Fibroblast of skin of left quadriceps (primary cell): ENCODE data around the gene MCM5.
A peak's percentile ranks its signal among the peaks of the same experiment; 100 is the strongest.
"Not testable (repeated sequence)": the region's sequence is repeated elsewhere in the genome, so short reads cannot be mapped to it uniquely, and the experiment has no call there.

Source experiments
- DNase-seq, 2 experiments: peaks; one replicate each; pipeline ENCODE4 v3.0.0-alpha.2; 2013; ENCODE audit warnings: low read depth in 2 of 2

The MCM5 gene

DNA sequence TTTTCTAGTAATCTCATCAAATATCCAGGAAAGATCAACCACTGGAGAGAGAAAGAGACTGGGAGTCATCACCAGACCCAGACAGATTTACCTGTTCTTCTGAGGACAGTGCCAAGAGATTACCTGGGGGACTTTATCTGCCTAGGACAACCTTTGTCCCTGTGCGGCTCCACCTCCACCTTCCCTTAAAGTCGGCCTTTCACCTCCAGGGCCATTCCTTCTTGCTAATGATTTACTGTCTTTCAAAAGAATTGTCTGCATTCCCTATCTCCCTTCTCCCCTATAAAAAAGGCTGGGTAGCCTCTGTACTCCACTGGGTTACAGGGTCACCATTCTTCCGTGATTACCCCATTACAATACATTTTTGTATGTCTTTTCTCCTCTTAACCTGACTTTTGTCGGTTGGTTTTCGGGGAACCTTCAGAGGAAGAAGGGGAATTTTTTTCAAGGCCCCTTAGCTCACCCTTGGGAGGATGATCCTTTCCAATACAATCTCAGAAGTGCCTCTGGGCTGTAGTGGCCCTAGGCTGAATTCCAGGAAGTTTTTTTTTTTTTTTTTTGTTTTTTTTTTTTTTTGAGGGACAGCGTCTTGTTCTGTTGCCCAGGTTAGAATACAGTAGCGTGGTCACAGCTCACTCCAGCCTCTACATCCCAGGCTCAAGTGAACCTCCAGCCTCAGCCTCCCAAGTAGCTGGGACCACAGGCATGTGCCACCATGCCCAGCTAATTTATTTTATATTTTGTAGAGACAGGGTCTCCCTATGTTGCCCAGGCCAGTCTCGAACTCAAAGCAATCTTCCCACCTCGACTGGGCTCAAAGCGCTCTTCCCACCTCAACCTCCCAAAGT is 20.6 kb upstream of the MCM5 start:
- DNase-seq, result no peak

DNA sequence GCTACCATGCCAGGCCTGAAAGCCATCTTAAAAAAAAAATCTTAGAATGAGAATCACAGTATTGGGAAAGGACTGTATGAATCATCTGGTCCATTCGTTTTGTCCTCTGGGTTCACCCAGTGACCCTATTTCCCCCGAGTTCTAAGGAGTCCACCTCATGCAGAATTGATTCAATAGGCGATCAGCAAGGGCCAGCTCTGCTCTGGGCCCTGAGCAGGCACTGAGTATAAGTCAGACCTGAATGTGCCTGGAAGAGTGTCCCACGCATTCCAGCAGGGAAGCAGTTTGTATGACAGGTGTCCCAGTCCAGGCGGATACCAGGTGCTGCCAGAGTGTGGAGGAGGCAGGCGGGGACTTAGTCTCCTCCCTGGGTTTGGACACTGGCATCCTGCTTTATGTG is 19.9 kb upstream of the MCM5 start:
- no peak for DNase-seq

DNA sequence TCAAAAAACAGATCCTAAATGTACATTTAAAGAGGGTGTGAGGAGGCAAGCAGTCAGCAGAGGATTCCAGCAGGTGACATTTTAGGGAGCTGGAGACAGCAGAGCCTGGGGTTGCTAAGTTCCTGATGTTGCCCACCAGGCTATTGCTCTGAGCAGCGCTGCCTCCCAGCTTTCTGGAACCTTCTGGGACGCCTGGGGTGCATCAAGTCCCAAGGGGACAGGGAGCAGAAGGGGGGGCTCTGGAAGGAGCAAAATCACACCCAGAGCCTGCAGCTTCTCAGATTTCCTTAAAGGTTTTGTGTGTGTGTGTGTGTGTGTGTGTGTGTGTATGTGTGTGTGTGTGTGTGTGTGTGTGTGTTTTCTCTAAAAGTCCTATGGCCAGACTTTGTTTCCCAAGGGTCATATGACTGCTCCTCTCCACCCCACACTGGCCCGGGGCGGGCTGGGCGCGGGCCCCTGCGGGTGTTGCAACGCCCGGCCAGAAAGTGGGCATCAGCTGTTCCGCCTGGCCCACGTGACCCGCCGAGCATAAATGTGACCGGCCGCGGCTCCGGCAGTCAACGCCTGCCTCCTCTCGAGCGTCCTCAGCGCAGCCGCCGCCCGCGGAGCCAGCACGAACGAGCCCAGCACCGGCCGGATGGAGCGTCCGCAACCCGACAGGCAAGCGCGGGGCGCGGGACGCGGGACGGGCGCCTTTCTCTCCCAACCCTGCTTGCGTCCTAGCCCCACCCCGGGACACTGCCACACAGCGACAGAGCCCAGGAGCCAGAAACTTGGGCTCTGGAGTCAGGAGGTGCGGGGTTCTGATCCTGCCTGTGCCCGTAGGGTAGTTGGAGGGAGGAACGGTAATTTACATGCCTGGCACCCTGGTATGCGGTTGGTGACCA is 19.2 kb upstream of the MCM5 start, which contains the start of gene HMOX1:
HMOX1 (plus strand) TSS at position 560 of the 887 bp plus-strand sequence; CDS start at position 638, 78 bp downstream.
- peak; percentile 70 for DNase-seq

DNA sequence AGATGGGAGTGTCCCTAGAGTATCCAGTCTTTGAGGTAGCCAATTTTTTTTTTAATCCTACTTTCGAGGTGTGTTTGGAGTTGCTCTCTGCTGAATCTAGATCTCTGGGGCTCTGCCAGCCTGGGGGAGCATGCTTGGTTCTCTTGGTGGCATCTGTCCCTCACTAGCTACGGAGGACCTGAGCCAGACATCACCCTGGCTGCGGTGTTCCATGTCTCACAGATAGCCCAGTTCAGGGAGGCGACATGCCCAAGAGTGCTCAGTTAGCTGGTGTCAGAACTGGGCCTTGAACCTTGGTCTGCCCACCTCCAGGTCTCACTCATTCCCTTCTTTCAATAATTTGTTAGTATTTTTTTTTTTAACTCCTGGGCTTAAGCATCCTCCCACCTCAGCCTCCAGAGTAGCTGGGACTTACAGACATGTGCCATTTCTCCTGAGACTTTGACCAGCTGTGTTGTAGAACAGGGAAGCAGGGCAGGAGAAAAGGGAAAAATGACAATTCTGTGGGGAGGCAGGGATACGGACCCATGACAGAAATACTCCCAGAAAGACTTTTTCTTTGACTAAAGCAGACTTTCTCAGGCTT is 18.4 kb upstream of the MCM5 start:
- no peak for DNase-seq

DNA sequence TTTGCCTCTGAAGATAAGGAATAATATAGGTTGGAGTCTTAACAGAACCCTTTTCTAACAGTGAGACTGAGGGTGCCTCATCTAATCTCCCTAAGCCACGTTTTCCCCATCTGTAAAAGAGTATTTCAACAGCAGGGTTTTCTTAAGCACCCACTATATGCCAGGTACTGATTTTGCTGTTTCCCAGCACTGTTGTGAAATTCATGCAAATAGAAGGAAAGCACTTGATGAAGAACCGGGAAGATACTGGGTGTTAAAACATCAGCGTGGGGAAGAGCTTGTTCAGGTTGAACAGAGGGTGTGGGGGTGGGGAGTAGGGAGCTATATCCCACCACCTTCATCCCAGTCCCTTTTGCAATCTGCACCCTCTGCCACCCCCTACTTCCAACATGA is 16.3 kb upstream of the MCM5 start:
- DNase-seq, result no peak

DNA sequence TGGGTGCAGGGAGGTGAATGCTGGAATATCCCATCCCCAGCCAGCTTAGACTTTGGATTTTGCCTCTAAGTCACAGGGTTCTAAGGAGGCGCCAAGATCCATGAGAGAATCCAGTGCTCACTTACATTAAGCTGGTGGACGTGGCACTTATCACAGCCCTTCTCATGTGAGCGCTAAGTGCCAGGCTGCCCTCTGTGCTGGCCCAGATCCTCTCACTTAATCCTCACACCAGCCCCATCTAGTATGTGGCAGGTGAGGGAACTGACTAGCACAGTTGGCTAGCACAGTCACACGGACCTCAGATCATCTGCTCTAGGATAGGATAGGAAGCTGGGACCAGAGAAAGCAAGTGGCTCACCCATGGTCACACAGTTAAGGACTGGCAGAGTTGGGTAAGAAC is 15.4 kb upstream of the MCM5 start:
- DNase-seq, result no peak

DNA sequence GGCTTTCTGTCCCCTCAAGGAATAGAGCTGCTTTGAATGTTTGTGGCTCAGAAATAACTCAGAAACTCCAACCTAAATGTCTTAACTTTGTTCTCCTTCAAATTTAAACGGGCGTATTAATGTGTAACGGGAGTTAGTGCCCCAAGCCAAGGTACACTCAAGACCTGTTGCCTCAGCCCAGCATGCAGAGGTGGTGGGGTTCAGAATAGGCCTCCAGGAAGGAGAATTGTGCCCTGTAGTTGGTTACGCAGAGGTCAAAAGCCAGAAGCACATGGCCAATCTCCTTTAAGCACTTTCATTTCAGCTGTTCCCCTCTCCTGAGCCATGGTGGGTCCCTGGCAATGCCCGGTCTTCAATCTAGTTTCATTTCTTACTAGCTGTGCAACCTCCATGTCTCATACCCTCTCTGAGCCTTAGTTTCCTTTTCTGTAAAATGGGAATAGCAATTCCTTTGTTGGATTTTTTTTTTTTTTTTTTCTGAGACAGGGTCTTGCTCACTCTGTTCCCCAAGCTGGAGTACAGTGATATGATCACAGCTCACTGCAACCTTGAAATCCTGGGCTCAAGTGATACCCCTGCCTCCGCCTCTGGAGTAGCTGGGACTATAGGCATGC is 14.9 kb upstream of the MCM5 start:
- no peak for DNase-seq

DNA sequence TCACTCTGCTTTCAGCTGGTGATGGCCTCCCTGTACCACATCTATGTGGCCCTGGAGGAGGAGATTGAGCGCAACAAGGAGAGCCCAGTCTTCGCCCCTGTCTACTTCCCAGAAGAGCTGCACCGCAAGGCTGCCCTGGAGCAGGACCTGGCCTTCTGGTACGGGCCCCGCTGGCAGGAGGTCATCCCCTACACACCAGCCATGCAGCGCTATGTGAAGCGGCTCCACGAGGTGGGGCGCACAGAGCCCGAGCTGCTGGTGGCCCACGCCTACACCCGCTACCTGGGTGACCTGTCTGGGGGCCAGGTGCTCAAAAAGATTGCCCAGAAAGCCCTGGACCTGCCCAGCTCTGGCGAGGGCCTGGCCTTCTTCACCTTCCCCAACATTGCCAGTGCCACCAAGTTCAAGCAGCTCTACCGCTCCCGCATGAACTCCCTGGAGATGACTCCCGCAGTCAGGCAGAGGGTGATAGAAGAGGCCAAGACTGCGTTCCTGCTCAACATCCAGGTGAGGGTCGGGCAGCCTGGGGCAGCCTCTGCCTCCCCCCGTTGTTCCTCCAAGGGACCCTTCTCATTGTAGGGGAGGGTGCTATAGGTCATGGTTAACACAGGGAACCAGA is 13.2 kb upstream of the MCM5 start:
- DNase-seq, result no peak

DNA sequence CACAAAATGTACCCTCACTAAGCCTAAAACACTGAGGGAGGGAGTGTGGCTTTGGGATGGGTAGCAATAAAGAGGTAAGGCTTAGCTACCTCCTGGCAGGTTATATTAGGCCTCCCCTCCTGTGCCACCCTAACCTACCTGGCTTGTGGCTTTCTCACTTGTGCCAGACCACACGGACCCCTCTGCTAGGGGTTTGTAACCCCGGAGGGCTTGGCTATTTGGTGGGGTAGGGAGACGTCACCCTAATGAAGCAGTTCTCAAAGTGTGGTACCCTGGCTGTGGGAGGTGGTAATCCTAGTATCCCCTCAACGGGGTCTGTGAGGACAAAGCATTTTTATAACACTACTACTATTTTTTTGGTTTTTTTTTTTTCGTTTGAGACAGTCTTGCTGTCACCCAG is 9.0 kb upstream of the MCM5 start:
- DNase-seq, result no peak

DNA sequence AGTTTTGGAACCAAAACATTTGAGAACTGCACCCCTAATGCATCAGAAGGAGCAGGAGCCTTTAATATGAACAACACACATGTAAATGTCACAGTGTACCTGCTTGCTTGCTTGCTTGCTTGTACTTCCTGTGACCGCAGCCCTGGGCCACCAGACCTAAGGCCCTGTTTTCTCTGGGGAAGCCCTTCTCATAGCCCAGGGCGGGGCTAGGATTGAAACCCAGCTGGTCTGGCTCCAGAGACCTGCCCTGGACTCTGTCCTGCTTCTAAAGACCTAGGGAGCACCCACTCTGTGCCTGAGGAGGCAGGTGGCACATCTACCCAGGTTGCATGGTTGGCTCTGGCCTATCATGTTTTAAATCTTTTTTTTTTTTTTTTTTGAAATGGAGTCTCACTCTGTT is 7.6 kb upstream of the MCM5 start:
- DNase-seq, result no peak

DNA sequence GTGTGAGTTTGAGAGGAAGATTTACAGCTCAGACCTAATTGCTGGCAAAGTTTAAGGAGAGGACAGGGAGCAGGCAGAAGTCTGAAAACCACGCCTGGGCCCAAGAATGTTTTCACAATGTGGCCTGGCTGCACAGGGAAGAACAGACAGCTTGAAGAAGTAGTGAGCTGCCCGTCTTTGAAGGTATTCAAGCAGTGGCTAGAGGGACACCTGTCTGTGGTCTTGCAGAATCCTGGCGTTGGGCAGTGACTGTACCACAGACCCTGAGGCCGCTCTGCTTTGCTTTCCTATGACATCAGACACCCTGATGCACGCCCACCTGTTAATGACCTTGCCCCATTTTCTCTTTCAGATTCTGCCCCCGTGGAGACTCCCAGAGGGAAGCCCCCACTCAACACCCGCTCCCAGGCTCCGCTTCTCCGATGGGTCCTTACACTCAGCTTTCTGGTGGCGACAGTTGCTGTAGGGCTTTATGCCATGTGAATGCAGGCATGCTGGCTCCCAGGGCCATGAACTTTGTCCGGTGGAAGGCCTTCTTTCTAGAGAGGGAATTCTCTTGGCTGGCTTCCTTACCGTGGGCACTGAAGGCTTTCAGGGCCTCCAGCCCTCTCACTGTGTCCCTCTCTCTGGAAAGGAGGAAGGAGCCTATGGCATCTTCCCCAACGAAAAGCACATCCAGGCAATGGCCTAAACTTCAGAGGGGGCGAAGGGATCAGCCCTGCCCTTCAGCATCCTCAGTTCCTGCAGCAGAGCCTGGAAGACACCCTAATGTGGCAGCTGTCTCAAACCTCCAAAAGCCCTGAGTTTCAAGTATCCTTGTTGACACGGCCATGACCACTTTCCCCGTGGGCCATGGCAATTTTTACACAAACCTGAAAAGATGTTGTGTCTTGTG is 6.6 kb upstream of the MCM5 start:
- DNase-seq, result no peak

DNA sequence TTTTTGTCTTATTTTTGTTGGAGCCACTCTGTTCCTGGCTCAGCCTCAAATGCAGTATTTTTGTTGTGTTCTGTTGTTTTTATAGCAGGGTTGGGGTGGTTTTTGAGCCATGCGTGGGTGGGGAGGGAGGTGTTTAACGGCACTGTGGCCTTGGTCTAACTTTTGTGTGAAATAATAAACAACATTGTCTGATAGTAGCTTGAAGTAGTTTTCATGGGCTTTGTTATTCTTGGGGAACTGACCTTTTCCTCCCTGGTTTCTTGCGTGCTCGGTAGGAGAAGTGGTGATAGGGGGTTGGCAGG is 6.0 kb upstream of the MCM5 start:
- no peak for DNase-seq

DNA sequence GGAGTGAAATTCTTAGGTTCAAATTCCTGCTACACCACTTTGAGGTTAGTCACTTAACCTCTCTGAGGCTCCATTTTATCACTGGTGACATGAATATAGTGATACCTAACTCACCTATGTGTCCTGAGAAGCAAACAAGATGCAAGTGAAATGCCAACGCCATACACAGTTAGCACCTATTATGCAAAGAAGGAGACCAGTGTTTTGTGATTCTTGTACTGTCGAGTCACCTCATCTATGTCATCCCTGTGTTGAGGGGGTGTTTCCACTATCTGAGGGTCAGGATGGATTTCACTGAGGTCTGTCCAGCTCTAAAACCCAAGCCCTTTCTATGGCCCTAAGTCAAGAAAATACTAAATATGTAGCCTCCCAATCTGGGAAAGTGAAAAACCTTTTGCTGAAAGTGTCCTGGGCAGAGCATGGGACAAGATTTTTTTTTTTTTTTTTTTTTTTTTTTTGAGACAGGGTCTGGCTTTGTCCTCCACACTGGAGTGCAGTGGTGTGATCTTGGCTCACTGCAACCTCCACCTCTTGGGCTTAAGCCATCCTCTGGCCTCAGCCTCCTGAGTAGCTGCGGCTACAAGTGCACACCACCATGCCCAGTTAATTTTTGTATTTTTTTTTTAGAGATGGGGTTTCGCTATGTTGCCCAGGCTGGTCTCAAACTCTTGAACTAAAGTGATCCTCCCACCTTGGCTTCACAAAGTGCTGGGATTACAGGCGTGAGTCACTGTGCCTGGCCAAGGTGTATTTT is 5.0 kb upstream of the MCM5 start:
- DNase-seq, result no peak

DNA sequence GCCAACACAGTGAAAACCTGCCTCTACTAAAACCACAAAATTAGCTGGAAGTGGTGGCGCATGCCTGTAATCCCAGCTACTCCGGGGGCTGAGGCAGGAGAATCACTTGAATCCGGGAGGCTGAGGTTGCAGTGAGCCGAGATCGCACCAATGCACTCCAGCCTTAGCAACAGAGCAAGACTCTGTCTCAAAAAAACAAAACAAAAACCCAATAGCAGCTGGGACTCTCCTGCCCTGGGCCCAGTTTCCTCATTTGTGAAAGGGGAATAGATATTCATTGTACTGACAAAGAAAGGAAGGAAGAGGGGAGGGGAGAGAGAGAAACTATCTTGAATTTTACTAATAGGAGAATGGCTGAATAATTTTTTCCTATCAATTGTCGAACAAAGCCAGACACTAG is 3.3 kb upstream of the MCM5 start:
- DNase-seq, result not testable (repeated sequence)

DNA sequence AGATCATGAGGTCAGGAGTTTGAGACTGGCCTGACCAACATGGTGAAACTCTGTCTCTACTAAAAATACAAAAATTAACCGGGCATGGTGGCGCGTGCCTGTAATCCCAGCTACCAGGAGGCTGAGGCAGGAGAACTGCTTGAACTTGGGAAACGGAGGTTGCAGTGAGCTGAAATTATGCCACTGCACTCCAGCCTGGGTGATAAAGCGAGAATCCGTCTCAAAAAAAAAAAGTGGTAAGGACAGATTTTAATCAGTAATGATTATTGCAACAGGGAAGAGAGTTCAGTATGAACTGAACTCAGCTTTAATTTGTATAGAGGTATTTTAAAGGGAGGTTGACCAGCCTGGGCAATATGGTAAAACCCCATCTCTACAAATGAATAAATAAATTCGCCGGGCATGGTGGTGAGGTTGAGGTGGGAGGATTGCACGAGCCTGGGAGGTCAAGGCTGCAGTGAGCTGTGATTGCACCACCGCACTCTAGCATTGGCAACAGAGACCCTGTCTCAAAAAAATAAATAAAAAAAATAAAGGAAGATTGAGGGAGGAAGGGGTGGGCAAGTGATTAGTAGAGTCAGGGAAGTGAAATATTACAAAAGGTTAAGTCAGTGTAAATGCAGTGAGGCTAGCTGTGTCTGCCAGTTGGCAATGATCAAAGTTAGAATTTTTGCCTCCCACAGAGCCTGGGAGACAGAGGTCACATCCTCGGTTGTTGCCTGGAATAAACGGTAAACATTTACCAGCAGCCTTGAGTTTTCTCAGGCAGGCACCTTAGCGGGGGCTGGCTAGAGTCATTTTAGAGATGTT is 2.6 kb upstream of the MCM5 start:
- DNase-seq, result no peak

DNA sequence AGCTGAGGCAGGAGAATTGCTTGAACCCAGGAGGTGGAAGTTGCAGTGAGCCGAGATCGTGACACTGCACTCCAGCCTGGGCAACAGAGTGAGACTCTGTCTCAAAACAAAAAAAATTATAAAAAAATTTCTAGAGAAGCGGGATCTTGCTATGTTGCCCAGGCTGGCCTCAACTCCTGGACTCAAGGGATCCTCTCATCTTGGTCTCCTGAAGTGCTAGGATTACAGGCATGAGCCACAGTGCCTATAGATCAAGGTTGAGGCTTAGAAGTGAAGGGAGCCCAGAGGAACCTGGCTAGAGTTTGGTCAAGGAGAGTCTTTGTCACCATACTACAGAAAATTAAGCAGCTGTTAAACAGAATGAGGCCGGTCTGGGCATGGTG is 1.4 kb upstream of the MCM5 start:
- DNase-seq, result no peak

DNA sequence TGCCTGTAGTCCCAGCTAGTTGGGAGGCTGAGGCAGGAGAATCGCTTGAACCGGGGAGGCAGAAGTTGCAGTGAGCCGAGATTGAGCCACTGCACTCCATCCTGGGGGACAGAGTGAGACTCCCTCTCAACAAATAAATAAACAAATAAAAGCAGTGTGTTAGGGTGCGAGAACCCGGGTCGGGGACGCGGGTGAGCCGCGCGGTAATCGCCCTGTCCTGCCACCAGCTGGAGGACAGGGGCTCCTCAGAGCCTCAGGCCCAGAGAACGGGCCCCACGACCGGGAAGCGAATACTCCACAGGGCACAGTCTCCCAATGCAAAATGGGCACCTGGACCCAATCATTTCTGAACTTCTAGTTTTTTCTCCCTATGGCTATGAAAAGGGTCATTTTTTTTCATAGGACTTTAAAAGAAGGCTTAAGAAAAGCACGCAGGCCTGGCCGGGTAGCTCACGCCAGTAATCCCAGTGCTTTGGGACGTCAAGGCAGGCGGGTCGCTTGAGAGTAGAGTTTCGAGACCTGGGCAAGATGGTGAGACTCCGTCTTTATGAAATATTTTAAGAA is 744 bp upstream of the MCM5 start:
- no peak for DNase-seq

DNA sequence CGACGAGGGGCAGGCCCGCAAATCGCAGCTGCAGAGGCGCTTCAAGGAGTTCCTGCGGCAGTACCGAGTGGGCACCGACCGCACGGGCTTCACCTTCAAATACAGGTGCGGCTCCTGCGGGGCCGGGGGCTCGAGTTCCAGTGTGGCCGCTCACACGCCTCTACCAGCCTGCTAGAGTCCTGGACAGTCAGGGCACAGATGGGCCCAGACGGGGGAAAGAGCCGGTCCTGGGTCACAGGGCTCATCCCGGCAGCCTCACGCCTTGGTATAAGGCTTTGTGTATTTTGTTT is 506 bp downstream of the MCM5 start:
- DNase-seq, result no peak

DNA sequence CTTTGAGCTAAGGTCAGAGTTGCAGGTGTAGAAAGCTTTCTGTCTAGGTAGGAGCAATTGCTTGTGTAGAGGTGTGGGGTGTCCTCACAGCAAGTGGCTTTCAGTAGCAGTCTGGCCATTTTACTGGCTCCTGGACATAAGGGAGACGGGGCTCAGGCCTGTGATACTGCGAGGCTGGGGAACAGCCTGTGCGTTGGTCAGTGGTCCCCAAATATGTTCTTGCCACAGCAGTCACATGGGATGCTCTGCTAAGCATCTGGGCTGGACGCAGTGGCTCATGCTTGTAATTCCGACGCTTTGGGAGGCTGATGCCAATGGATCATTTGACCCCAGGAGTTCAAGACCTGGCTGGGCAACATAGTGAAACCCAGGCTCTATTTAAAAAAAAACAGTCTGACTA is 1.9 kb downstream of the MCM5 start:
- DNase-seq, result no peak
